NCI-H146 (cell line): ENCODE results near the gene MEF2B.
A peak's percentile ranks its signal among the peaks of the same experiment; 100 is the strongest.

Experiments used
- DNase-seq: peaks from one replicate; lab custom pipeline; 2025; lab: John Stamatoyannopoulos, UW

The MEF2B gene

GRCh38 chr19:19170053-19170872, at the start of gene MEF2B:
Gene MEF2B, minus strand, starts transcription at chr19:19170263. Its CDS starts 19,528 bp downstream, at chr19:19150735.
- peak; percentile 93 for DNase-seq

- no peak for DNase-seq
Observed at GRCh38 chr19:19218911-19219310, 48.8 kb upstream of the MEF2B start.

- DNase-seq, result peak; percentile 56
Observed at GRCh38 chr19:19217099-19217498, 47.0 kb upstream of the MEF2B start.

GRCh38 chr19:19215792-19216191, 45.7 kb upstream of the MEF2B start:
- no peak for DNase-seq

- no peak for DNase-seq
Observed at GRCh38 chr19:19214892-19215291, 44.8 kb upstream of the MEF2B start.

- DNase-seq, result peak; percentile 62
Observed at GRCh38 chr19:19214159-19214490, 44.1 kb upstream of the MEF2B start.

GRCh38 chr19:19213426-19214158, 43.5 kb upstream of the MEF2B start:
- DNase-seq, result no peak

- DNase-seq, result no peak
Observed at GRCh38 chr19:19212916-19213315, 42.9 kb upstream of the MEF2B start.

- DNase-seq, result peak; percentile 64
Observed at GRCh38 chr19:19211499-19212420, 41.7 kb upstream of the MEF2B start, which contains the start of gene NCAN. Gene NCAN, plus strand, starts transcription at chr19:19211958. Its CDS starts 4,996 bp downstream, at chr19:19216954.

GRCh38 chr19:19209372-19209771, 39.3 kb upstream of the MEF2B start:
- peak; percentile 24 for DNase-seq

GRCh38 chr19:19207637-19208572, 37.8 kb upstream of the MEF2B start:
- DNase-seq, result no peak

- no peak for DNase-seq
Observed at GRCh38 chr19:19206938-19207337, 36.9 kb upstream of the MEF2B start.

- no peak for DNase-seq
Observed at GRCh38 chr19:19205416-19206410, 35.6 kb upstream of the MEF2B start.

GRCh38 chr19:19204181-19204580, 34.1 kb upstream of the MEF2B start:
- no peak for DNase-seq

- DNase-seq, result peak; percentile 95
Observed at GRCh38 chr19:19203012-19203856, 33.2 kb upstream of the MEF2B start, which contains the start of gene NR2C2AP. Gene NR2C2AP, minus strand, starts transcription at chr19:19203414. Its CDS starts 354 bp downstream, at chr19:19203060.

GRCh38 chr19:19202707-19203011, 32.6 kb upstream of the MEF2B start:
- no peak for DNase-seq

GRCh38 chr19:19201697-19202630, 31.9 kb upstream of the MEF2B start:
- DNase-seq, result no peak

GRCh38 chr19:19193926-19194325, 23.9 kb upstream of the MEF2B start:
- DNase-seq, result no peak
